ENCODE measurements around the gene FASTKD1.
"Not testable (repeated sequence)": the region's sequence is repeated elsewhere in the genome, so short reads cannot be mapped to it uniquely, and the experiment has no call there.

DNA sequence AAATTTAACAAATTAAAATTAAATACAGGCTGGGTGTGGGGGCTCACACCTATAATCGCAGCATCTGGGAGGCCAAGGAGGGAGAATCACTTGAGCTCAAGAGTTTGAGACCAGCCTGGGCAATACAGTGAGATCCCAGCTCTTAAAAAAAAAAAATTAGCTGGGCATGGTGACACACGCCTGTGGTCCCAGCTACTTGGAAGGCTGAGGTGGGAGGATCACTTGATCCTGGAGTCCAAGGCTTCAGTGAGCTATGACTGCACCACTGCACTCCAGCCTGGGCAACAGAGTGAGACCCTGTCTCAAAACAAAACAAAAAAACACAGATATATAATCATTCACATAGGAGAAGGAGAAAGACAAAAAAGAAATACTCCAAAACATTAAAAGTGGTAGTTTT is 34.2 kb downstream of the FASTKD1 start:
- not testable (repeated sequence) for TF ChIP-seq NR3C1 (IDR thresholded peaks at IDR 0.05); PHF8 (IDR thresholded peaks at IDR 0.05; ENCODE audit: borderline replicate concordance, low read depth); CBX2 (IDR thresholded peaks at IDR 0.05; ENCODE audit: borderline replicate concordance, low read depth)
- TF ChIP-seq, protein P1, sequence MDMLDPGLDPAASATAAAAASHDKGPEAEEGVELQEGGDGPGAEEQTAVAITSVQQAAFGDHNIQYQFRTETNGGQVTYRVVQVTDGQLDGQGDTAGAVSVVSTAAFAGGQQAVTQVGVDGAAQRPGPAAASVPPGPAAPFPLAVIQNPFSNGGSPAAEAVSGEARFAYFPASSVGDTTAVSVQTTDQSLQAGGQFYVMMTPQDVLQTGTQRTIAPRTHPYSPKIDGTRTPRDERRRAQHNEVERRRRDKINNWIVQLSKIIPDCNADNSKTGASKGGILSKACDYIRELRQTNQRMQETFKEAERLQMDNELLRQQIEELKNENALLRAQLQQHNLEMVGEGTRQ (IDR thresholded peaks at IDR 0.05), result not testable (repeated sequence)
- TF ChIP-seq, protein P2, sequence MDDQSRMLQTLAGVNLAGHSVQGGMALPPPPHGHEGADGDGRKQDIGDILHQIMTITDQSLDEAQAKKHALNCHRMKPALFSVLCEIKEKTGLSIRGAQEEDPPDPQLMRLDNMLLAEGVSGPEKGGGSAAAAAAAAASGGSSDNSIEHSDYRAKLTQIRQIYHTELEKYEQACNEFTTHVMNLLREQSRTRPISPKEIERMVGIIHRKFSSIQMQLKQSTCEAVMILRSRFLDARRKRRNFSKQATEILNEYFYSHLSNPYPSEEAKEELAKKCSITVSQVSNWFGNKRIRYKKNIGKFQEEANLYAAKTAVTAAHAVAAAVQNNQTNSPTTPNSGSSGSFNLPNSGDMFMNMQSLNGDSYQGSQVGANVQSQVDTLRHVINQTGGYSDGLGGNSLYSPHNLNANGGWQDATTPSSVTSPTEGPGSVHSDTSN (IDR thresholded peaks at IDR 0.05), result not testable (repeated sequence)
- TF ChIP-seq, protein P3, sequence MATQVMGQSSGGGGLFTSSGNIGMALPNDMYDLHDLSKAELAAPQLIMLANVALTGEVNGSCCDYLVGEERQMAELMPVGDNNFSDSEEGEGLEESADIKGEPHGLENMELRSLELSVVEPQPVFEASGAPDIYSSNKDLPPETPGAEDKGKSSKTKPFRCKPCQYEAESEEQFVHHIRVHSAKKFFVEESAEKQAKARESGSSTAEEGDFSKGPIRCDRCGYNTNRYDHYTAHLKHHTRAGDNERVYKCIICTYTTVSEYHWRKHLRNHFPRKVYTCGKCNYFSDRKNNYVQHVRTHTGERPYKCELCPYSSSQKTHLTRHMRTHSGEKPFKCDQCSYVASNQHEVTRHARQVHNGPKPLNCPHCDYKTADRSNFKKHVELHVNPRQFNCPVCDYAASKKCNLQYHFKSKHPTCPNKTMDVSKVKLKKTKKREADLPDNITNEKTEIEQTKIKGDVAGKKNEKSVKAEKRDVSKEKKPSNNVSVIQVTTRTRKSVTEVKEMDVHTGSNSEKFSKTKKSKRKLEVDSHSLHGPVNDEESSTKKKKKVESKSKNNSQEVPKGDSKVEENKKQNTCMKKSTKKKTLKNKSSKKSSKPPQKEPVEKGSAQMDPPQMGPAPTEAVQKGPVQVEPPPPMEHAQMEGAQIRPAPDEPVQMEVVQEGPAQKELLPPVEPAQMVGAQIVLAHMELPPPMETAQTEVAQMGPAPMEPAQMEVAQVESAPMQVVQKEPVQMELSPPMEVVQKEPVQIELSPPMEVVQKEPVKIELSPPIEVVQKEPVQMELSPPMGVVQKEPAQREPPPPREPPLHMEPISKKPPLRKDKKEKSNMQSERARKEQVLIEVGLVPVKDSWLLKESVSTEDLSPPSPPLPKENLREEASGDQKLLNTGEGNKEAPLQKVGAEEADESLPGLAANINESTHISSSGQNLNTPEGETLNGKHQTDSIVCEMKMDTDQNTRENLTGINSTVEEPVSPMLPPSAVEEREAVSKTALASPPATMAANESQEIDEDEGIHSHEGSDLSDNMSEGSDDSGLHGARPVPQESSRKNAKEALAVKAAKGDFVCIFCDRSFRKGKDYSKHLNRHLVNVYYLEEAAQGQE (IDR thresholded peaks at IDR 0.05), result not testable (repeated sequence)

Measured in A549 (cell line).